SK-N-SH (cell line): ENCODE results near the gene CEP162. TPM values are rescaled to one million over a fixed set of nuclear protein-coding genes. Genes with fewer than 3 reads are reported as not detected.

Source experiments
- CTCF ChIA-PET: fragments of 300-600, 350-600 bp; formaldehyde crosslinking; extraction: SDS; loops from one replicate; lab custom pipeline; 2021; lab: Yijun Ruan, JAX
- POLR2A ChIA-PET: fragments of 350-600 bp; sonication (Branson Sonifier 250); formaldehyde crosslinking; extraction: SDS; loops from one replicate; lab custom pipeline; 2020; ENCODE audit warnings: antibody characterized with exemption, inconsistent platforms; lab: Yijun Ruan, JAX
- DNase-seq: peaks from one replicate; pipeline ENCODE4 v3.0.0; 2012
- H2AFZ ChIP-seq: fragments of 200-600 bp; sonication (generic); 2 replicates; pipeline ENCODE4 v1.8.1; 2016; ENCODE audit warnings: antibody characterized with exemption, mild to moderate bottlenecking, low read depth
- H3F3A ChIP-seq: fragments of 200-600 bp; sonication (generic); replicated peaks from 2 replicates; pipeline ENCODE3; 2016; ENCODE audit warnings: antibody characterized with exemption, mild to moderate bottlenecking; ENCODE audit not compliant: insufficient read depth
- H3K27ac ChIP-seq, 2 experiments: fragments of 200-500 bp in 1 of 2; fragments of 200-600 bp in 1 of 2; sonication (Bioruptor generic) in 1 of 2; sonication (generic), shearing (Covaris generic) in 1 of 2; 2 replicates each; pipeline versions ENCODE4 v1.5.1 to v1.6.1; 2014 to 2016; ENCODE audit warnings: low read depth in 2 of 2, inconsistent platforms in 1 of 2, low read length in 1 of 2, mild to moderate bottlenecking in 1 of 2, mixed read lengths in 1 of 2
- H3K27me3 ChIP-seq: fragments of 200-600 bp; sonication (generic), shearing (Covaris generic); 2 replicates; pipeline ENCODE4 v1.6.1; 2016; ENCODE audit warnings: mixed run types; ENCODE audit not compliant: insufficient read depth
- H3K36me3 ChIP-seq, 2 experiments: fragments of 200-500 bp in 1 of 2; fragments of 200-600 bp in 1 of 2; sonication (Bioruptor generic) in 1 of 2; sonication (generic) in 1 of 2; replicated peaks in 1 of 2; 2 replicates each; pipeline versions ENCODE3 to v1.5.1; 2014 to 2016; ENCODE audit warnings: low read length in 1 of 2, mild to moderate bottlenecking in 1 of 2; ENCODE audit not compliant: insufficient read depth in 2 of 2, control insufficient read depth in 1 of 2
- H3K4me1 ChIP-seq, 2 experiments: fragments of 200-500 bp in 1 of 2; fragments of 200-600 bp in 1 of 2; sonication (Bioruptor generic) in 1 of 2; sonication (generic), shearing (Covaris generic) in 1 of 2; 2 replicates each; pipeline versions ENCODE4 v1.5.1 to v1.6.1; 2014 to 2016; ENCODE audit warnings: low read depth in 1 of 2, low read length in 1 of 2, mixed run types in 1 of 2; ENCODE audit not compliant: insufficient read depth in 2 of 2, control insufficient read depth in 1 of 2
- H3K4me2 ChIP-seq: fragments of 200-600 bp; sonication (generic), shearing (Covaris generic); 2 replicates; pipeline ENCODE4 v1.6.1; 2017; ENCODE audit warnings: mixed run types
- H3K4me3 ChIP-seq, 2 experiments: fragments of 200-500 bp in 1 of 2; fragments of 200-600 bp in 1 of 2; sonication (Bioruptor generic) in 1 of 2; sonication (generic), shearing (Covaris generic) in 1 of 2; 2 replicates each; pipeline versions ENCODE4 v1.5.1 to v1.8.1; 2014 to 2016; ENCODE audit warnings: low read depth in 2 of 2, inconsistent platforms in 1 of 2, low read length in 1 of 2, mild to moderate bottlenecking in 1 of 2, mixed read lengths in 1 of 2, moderate library complexity in 1 of 2
- H3K79me2 ChIP-seq: fragments of 200-600 bp; sonication (generic); 2 replicates; pipeline ENCODE4 v1.8.1; 2017; ENCODE audit warnings: mild to moderate bottlenecking; ENCODE audit not compliant: insufficient read depth
- H3K9ac ChIP-seq: fragments of 200-600 bp; sonication (generic); 2 replicates; pipeline ENCODE4 v1.6.1; 2017; ENCODE audit warnings: mixed run types
- H3K9me2 ChIP-seq: fragments of 200-600 bp; sonication (generic); 2 replicates; pipeline ENCODE4 v1.6.1; 2017; ENCODE audit warnings: mixed run types
- H3K9me3 ChIP-seq: fragments of 200-600 bp; sonication (generic); 2 replicates; pipeline ENCODE4 v1.6.1; 2017; ENCODE audit warnings: mixed run types, mild to moderate bottlenecking, moderate library complexity
- H4K20me1 ChIP-seq: fragments of 200-600 bp; sonication (generic); 2 replicates; pipeline ENCODE4 v1.6.1; 2017; ENCODE audit warnings: mild to moderate bottlenecking, mixed run types; ENCODE audit not compliant: insufficient read depth
- CTCF ChIP-seq: fragments of 200-600 bp; sonication (generic); IDR thresholded peaks from 2 replicates; pipeline ENCODE4 v1.6.1; 2017; ENCODE audit warnings: antibody characterized with exemption, mild to moderate bottlenecking, moderate library complexity
- ELF1 ChIP-seq: IDR thresholded peaks from 2 replicates; pipeline ENCODE4 v1.4.0; 2012
- EP300 ChIP-seq, 2 experiments: IDR thresholded peaks; 2 replicates each; pipeline versions ENCODE4 v1.4.0 to v1.6.1; 2012; ENCODE audit warnings: borderline replicate concordance in 1 of 2, low read depth in 1 of 2, low read length in 1 of 2
- FOSL2 ChIP-seq: IDR thresholded peaks from 2 replicates; pipeline ENCODE4 v1.4.0; 2012; ENCODE audit warnings: low read depth, mild to moderate bottlenecking, moderate library complexity, borderline replicate concordance
- FOXM1 ChIP-seq: IDR thresholded peaks from 2 replicates; pipeline ENCODE4 v1.4.0; 2012; ENCODE audit warnings: low read depth, mild to moderate bottlenecking
- GABPA ChIP-seq: IDR thresholded peaks from 2 replicates; pipeline ENCODE4 v1.4.0; 2012; ENCODE audit warnings: low read depth, mild to moderate bottlenecking
- GATA2 ChIP-seq: sonication (generic); formaldehyde crosslinking; IDR thresholded peaks from 2 replicates; pipeline ENCODE4 v1.5.0; 2020; ENCODE audit warnings: mild to moderate bottlenecking, missing genetic modification reagents
- JUND ChIP-seq: IDR thresholded peaks from 2 replicates; pipeline ENCODE4 v1.4.0; 2012
- MAX ChIP-seq: IDR thresholded peaks from 2 replicates; pipeline ENCODE4 v1.4.0; 2012; ENCODE audit warnings: low read depth
- NFIC ChIP-seq: IDR thresholded peaks from 2 replicates; pipeline ENCODE4 v1.4.0; 2012; ENCODE audit warnings: borderline replicate concordance
- NRF1 ChIP-seq: IDR thresholded peaks from 2 replicates; pipeline ENCODE4 v1.6.1; 2012; ENCODE audit warnings: low read depth, mild to moderate bottlenecking, low read length
- PBX3 ChIP-seq: IDR thresholded peaks from 2 replicates; pipeline ENCODE4; 2012
- RAD21 ChIP-seq: IDR thresholded peaks from 2 replicates; pipeline ENCODE4 v1.6.1; 2012; ENCODE audit warnings: mild to moderate bottlenecking, low read length
- RCOR1 ChIP-seq: fragments of 150-350 bp; IDR thresholded peaks from 2 replicates; pipeline ENCODE4 v1.6.1; 2017; ENCODE audit warnings: antibody characterized with exemption, low read length
- RXRA ChIP-seq: IDR thresholded peaks from 2 replicates; pipeline ENCODE4 v1.4.0; 2012; ENCODE audit warnings: low read depth, mild to moderate bottlenecking, borderline replicate concordance
- SIN3A ChIP-seq: IDR thresholded peaks from 2 replicates; pipeline ENCODE4 v1.6.1; 2012; ENCODE audit warnings: low read depth, mild to moderate bottlenecking, low read length, moderate library complexity, borderline replicate concordance
- TEAD4 ChIP-seq: IDR thresholded peaks from 2 replicates; pipeline ENCODE4 v1.4.0; 2012; ENCODE audit warnings: mild to moderate bottlenecking, borderline replicate concordance; ENCODE audit not compliant: insufficient read depth
- USF1 ChIP-seq: IDR thresholded peaks from 2 replicates; pipeline ENCODE4 v1.4.0; 2012; ENCODE audit warnings: low read depth, borderline replicate concordance
- YY1 ChIP-seq: IDR thresholded peaks from 2 replicates; pipeline ENCODE4 v1.4.0; 2012; ENCODE audit warnings: low read depth, mild to moderate bottlenecking
- ZBTB33 ChIP-seq: IDR thresholded peaks from 2 replicates; pipeline ENCODE4 v1.4.0; 2012; ENCODE audit warnings: low read depth, borderline replicate concordance
- WGBS: methylation state at CpG from one replicate; pipeline ENCODE4 v1.1.6; 2017; ENCODE audit warnings: low lambda C conversion rate; 5-methylcytosine and 5-hydroxymethylcytosine counted together
- polyA plus RNA-seq, 3 experiments: library from polyadenylated mRNA; depleted of rRNA; stranded (reverse); fragments of >200 nt; gene quantifications; 2 replicates each; pipeline ENCODE4 v1.2.3, GENCODE V29; 2012

CEP162 gene
- polyA plus RNA-seq, 1 of the 3 experiments (the other 2 are of a cell fraction), result 1.2 TPM

- ChIA-PET POLR2A (no interaction called here), CTCF (interaction anchor here (0.6 to 1.3 kb wide), 2 partner anchors 13 to 17 kb away, joined by 3 to 4 read pairs; no protein-coding TSS in a partner anchor)
- TF ChIP-seq GATA2 (CRISPR knock-in tag) (no peak), FOSL2 (no peak), CTCF (no peak)
- Histone ChIP-seq H3K4me2 (no peak overlapping the region), H3K27me3 (no peaks in the 10 kb centered on the region), H3K27ac (no peak overlapping the region), H3K9me2 (no peaks in the 10 kb centered on the region), H3K9ac (no peak overlapping the region), H4K20me1 (no peaks in the 10 kb centered on the region), H3K9me3 (no peaks in the 10 kb centered on the region), H2AFZ (no peak overlapping the region), H3F3A (no peaks in the 10 kb centered on the region), H3K4me1 (peaks cover 0 to 6% of the 10 kb centered on the region in 2 experiments; a peak in 1 of 4 replicates), H3K4me3 (no peak overlapping the region), H3K36me3 (no peaks in the 10 kb centered on the region), H3K79me2 (no peaks in the 10 kb centered on the region)
- DNase-seq, result no peak
- WGBS, result 18% methylated on average over 1 of the region's 1 CpG
These were observed 149.1 kb downstream of the CEP162 start for GRCh38 chr6:84078335-84078734.

GRCh38 chr6:84077645-84078044, 149.8 kb downstream of the CEP162 start:
- no peak overlapping the region for H3K4me3 ChIP-seq
- no peak overlapping the region for H3K27ac ChIP-seq
- no peaks in the 10 kb centered on the region for H3K36me3 ChIP-seq
- TF ChIP-seq RXRA, result no peak
- TF ChIP-seq FOXM1, result no peak
- no peak for TF ChIP-seq MAX
- TF ChIP-seq RCOR1, result no peak
- TF ChIP-seq ELF1, result no peak
- no peak for TF ChIP-seq GABPA
- TF ChIP-seq EP300 (IDR thresholded peaks at IDR 0.05; ENCODE audit: borderline replicate concordance in 1 of 2, low read depth in 1 of 2, low read length in 1 of 2), result no peak
- no peak for TF ChIP-seq JUND
- TF ChIP-seq GATA2 (CRISPR knock-in tag), result no peak
- no peak for TF ChIP-seq PBX3
- no peak for TF ChIP-seq NRF1
- no peak for TF ChIP-seq YY1
- no peak for TF ChIP-seq ZBTB33
- TF ChIP-seq RAD21, result no peak
- no peak for TF ChIP-seq SIN3A
- no peak for TF ChIP-seq TEAD4
- TF ChIP-seq NFIC, result no peak
- TF ChIP-seq USF1, result no peak
- WGBS, result 33% methylated on average over 2 of the region's 2 CpGs
- no peaks in the 10 kb centered on the region for H3K9me2 ChIP-seq
- no peaks in the 10 kb centered on the region for H4K20me1 ChIP-seq
- CTCF ChIA-PET, result interaction anchor here (0.6 kb wide), 1 partner anchor 14 kb away, joined by 4 read pairs; no protein-coding TSS in a partner anchor
- no peaks in the 10 kb centered on the region for H3K9me3 ChIP-seq
- peaks cover 0 to 6% of the 10 kb centered on the region in 2 experiments; a peak in 1 of 4 replicates for H3K4me1 ChIP-seq
- no peaks in the 10 kb centered on the region for H3K27me3 ChIP-seq
- H3K9ac ChIP-seq, result no peak overlapping the region
- H2AFZ ChIP-seq, result no peak overlapping the region
- H3K79me2 ChIP-seq, result no peaks in the 10 kb centered on the region
- DNase-seq, result no peak
- H3K4me2 ChIP-seq, result no peak overlapping the region
- no peaks in the 10 kb centered on the region for H3F3A ChIP-seq
- POLR2A ChIA-PET, result no interaction called here
